GM18861 (cell line): ENCODE results near the gene SH3PXD2B.
"Not testable (repeated sequence)": the region's sequence is repeated elsewhere in the genome, so short reads cannot be mapped to it uniquely, and the experiment has no call there.

Experiments used
- ATAC-seq: cut with Tn5 transposase; IDR thresholded peaks from one replicate; pipeline ENCODE4 v1.9.1; 2021; ENCODE audit not compliant: unreplicated experiment

The SH3PXD2B gene

GRCh38 chr5:172486451-172486850 is 32.1 kb upstream of the SH3PXD2B start:
- ATAC-seq = no peak

- ATAC-seq = no peak
Measured at GRCh38 chr5:172485511-172486202, 31.3 kb upstream of the SH3PXD2B start.

GRCh38 chr5:172484664-172485063 is 30.3 kb upstream of the SH3PXD2B start:
- ATAC-seq = no peak

GRCh38 chr5:172482156-172483020 is 28.1 kb upstream of the SH3PXD2B start:
- no peak for ATAC-seq

GRCh38 chr5:172481011-172481800 is 26.9 kb upstream of the SH3PXD2B start:
- ATAC-seq = no peak

- ATAC-seq = no peak
Measured at GRCh38 chr5:172479784-172480115, 25.4 kb upstream of the SH3PXD2B start.

- no peak for ATAC-seq
Measured at GRCh38 chr5:172479034-172479783, 24.9 kb upstream of the SH3PXD2B start.

GRCh38 chr5:172478695-172479033 is 24.3 kb upstream of the SH3PXD2B start:
- ATAC-seq = not testable (repeated sequence)

GRCh38 chr5:172478256-172478655 is 23.9 kb upstream of the SH3PXD2B start:
- no peak for ATAC-seq

GRCh38 chr5:172477466-172477865 is 23.1 kb upstream of the SH3PXD2B start:
- no peak for ATAC-seq

GRCh38 chr5:172474293-172474692 is 20.0 kb upstream of the SH3PXD2B start:
- no peak for ATAC-seq

- ATAC-seq = no peak
Measured at GRCh38 chr5:172473427-172473826, 19.1 kb upstream of the SH3PXD2B start.

- ATAC-seq = no peak
Measured at GRCh38 chr5:172469697-172470096, 15.4 kb upstream of the SH3PXD2B start.

- no peak for ATAC-seq
Measured at GRCh38 chr5:172466062-172466461, 11.7 kb upstream of the SH3PXD2B start.

GRCh38 chr5:172463031-172463430 is 8.7 kb upstream of the SH3PXD2B start:
- no peak for ATAC-seq

GRCh38 chr5:172459783-172460165 is 5.4 kb upstream of the SH3PXD2B start:
- ATAC-seq = no peak

- no peak for ATAC-seq
Measured at GRCh38 chr5:172458976-172459782, 4.9 kb upstream of the SH3PXD2B start.

GRCh38 chr5:172456076-172456722 is 1.9 kb upstream of the SH3PXD2B start:
- no peak for ATAC-seq

- no peak for ATAC-seq
Measured at GRCh38 chr5:172455511-172456061, 1.3 kb upstream of the SH3PXD2B start.

GRCh38 chr5:172455087-172455381 is 709 bp upstream of the SH3PXD2B start:
- ATAC-seq = no peak
